HG03460 (cell line): ENCODE results near the gene CLIP4.
"Not testable (repeated sequence)": the region's sequence is repeated elsewhere in the genome, so short reads cannot be mapped to it uniquely, and the experiment has no call there.

Experiments
- ATAC-seq: cut with Tn5 transposase; IDR thresholded peaks from one replicate; pipeline ENCODE4 v1.9.1; 2021; ENCODE audit not compliant: unreplicated experiment

CLIP4 gene

GRCh38 chr2:29114946-29115609 lies at the start of gene CLIP4:
Gene CLIP4 (plus strand): TSS chr2:29115415. CDS start chr2:29121389, 5,974 bp downstream.
- ATAC-seq, result peak; percentile 35

- ATAC-seq, result no peak
These were observed 48.8 kb upstream of the CLIP4 start for GRCh38 chr2:29066271-29066860.

GRCh38 chr2:29066997-29067605 lies 48.1 kb upstream of the CLIP4 start:
- ATAC-seq, result no peak

- no peak for ATAC-seq
These were observed 46.7 kb upstream of the CLIP4 start for GRCh38 chr2:29068513-29068912.

GRCh38 chr2:29070526-29070925 lies 44.7 kb upstream of the CLIP4 start:
- ATAC-seq, result no peak

- no peak for ATAC-seq
These were observed 43.9 kb upstream of the CLIP4 start for GRCh38 chr2:29071032-29071975.

- ATAC-seq, result no peak
These were observed 43.0 kb upstream of the CLIP4 start for GRCh38 chr2:29072251-29072650.

GRCh38 chr2:29072971-29073725 lies 42.1 kb upstream of the CLIP4 start:
- no peak for ATAC-seq

- no peak for ATAC-seq
These were observed 41.3 kb upstream of the CLIP4 start for GRCh38 chr2:29073933-29074332.

GRCh38 chr2:29074411-29074810 lies 40.8 kb upstream of the CLIP4 start, which contains the start of gene PCARE:
Gene PCARE (minus strand): TSS chr2:29074523. CDS start chr2:29074261, 262 bp downstream.
- ATAC-seq, result no peak

- no peak for ATAC-seq
These were observed 39.1 kb upstream of the CLIP4 start for GRCh38 chr2:29075894-29076705.

- ATAC-seq, result no peak
These were observed 35.3 kb upstream of the CLIP4 start for GRCh38 chr2:29079887-29080286.

GRCh38 chr2:29080886-29081743 lies 34.1 kb upstream of the CLIP4 start:
- ATAC-seq, result no peak

- peak; percentile 89 for ATAC-seq
These were observed 32.3 kb upstream of the CLIP4 start for GRCh38 chr2:29082804-29083495.

GRCh38 chr2:29084554-29084953 lies 30.7 kb upstream of the CLIP4 start:
- ATAC-seq, result no peak

GRCh38 chr2:29090311-29090710 lies 24.9 kb upstream of the CLIP4 start:
- ATAC-seq, result not testable (repeated sequence)

GRCh38 chr2:29096969-29097368 lies 18.2 kb upstream of the CLIP4 start:
- ATAC-seq, result no peak

GRCh38 chr2:29097569-29097968 lies 17.6 kb upstream of the CLIP4 start:
- no peak for ATAC-seq
